Nasal cavity respiratory epithelium epithelial cell of viscerocranial mucosa (primary cell): ENCODE data around the gene ETFB. TPM values are rescaled to one million over a fixed set of nuclear protein-coding genes. Genes with fewer than 3 reads are reported as not detected.

Experiments
- total RNA-seq: library from RNA; depleted of rRNA; stranded (reverse); fragments of >200 nt; gene quantifications from 2 replicates; pipeline ENCODE4 v1.2.3, GENCODE V29; 2014

The ETFB gene
- total RNA-seq: 26.7 and 59.9 TPM in 2 replicates

DNA sequence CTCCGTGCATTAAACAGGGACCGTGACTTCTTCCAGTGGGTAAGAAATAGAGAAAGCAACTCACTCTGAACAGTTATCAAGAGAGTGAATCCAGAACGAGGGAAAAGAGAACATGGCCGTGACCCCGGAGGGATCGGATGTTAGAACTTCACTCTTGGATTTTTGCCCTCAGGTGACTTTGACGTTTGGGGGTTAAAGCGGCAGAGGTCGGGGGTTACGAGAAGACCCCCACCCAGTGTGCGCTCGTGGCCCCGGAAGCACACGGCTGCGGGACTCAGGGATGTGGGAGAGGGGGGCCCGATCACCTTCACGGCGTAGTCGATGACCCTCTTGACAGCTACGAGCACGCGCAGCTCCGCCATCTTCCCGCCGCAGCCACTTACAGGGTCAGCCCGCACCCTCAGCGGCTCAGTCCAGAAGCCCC lies at the start of gene ETFB:
Gene ETFB, minus strand, starts transcription at position 424 of the 424 bp plus-strand sequence. Its CDS starts 62 bp downstream, at position 362.

GRCh38 chr19:51387924-51388389 lies 21.8 kb upstream of the ETFB start, which contains the start of gene LIM2:
TSS of gene LIM2 (minus strand) at chr19:51387974. CDS start at chr19:51387443, 531 bp downstream.

DNA sequence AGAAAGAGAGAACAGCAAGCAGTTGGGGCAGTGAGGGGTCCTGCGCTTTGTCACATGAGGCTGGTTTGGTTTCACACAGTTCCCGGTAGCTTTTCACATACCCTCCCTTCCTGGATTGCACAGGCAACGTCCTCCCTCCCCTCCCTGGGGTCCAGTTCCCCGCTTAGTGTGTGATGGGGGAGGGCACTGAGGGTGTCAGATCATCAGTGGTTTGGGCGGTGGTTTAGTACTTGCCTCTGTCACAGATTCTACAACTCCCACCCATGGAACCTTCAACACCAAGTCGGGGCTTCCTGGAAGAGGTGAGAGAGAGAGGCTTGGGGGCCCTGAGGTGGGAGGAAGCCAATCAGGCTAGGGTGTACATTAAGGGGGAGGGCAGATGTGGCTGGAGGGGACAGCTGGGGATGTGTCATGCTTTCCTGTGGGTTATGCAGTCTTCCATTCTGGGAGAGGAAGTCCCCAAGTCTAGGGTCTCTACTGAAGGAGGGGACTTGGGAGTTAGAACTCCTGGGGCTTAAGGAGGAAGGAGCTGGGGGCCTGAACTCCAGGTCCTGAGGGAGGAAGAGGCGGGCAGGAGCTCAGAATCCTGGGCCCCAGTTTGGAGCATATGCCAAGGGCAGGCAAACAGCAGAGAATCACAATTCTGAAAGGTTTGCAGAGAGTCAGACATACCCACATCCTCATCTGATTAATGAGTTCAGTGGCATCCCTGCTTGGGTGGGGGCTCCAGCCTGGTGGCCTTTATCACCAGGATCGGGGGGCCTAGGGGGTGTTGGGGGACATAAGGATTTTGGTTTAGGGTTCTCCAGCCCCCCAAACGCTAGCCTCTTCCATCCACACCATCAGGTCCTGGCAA lies 6.7 kb upstream of the ETFB start, which contains the start of gene NKG7:
Gene NKG7, minus strand, starts transcription at position 6 of the 856 bp plus-strand sequence. CDS start 119 bp downstream, outside the sequence.

DNA sequence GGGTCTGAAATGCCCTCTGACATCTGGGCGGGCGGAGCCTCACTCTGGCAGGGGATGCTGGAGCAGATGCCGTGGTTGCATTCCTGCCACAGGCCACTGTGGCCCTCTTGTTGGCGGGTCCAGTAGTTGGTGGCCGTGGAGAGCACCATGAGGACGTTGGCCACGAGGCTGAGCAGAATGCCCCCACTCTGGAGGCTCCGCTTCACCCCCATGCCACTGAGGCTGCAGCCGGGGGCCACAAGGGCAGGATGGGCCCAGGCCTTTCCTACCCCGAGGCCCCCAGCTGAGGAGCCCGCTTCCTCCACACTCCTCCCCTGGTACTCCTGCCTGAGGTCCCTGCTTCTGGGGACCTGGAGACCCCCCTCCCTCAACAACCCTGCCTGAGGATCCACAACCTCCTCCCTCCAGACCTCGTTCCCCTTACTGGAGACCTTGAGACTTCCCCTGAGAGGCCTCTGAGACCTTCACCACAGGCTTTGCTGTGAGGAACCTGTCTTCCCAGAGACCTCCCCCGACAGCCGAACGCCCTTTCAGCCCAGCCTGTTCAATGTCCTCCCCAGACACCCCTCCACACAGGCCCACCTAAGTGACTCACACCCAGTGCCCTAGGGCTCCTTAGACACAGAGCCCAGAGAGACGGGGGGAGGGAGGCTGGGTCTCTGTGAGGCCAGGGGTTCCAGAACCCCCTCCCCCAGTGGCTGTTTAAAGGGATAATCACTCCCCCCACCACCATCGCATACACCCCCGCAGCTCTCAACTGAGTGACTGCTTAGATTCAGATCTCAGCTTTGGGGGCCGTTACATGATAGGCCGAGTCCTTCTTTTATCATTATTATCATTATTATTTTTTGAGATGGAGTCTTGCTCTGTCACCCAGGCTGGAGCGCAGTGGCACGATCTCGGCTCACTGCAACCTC lies 2.4 kb upstream of the ETFB start, which contains the start of gene CLDND2:
Gene CLDND2, minus strand, starts transcription at position 638 of the 917 bp plus-strand sequence. Its CDS starts 426 bp downstream, at position 212.

DNA sequence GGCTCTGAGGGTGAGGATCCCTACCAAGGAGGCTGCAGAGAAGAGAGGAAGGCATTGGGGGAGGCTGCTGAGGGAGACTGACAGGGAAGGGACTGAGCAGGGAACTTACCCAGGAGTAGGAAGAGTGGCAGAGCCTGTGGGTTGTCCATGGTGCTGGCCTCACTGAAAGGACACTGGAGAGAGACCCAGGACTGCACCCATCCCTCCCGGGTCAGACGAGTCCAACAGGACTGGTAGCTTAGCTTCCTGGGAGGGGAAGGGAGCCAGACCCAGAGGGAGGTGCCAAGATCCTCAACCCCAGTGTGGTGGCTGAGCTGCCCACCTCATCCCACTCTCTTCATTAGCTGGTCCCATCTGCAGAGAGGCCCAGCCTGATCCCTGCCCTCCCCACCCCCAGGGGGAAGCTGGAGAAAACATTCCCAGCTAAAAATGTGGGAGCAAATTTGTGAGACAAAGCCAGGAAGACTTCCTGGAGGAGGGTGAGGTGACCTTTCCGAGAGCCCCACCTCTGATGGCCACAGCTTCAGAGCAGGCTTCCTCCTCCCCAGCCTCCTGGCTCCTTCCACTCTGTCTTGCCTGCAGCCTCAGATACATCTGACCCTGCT lies 24.1 kb downstream of the ETFB start, which contains the start of gene VSIG10L:
Gene VSIG10L, minus strand, starts transcription at position 164 of the 605 bp plus-strand sequence. Its CDS starts 15 bp downstream, at position 149.

GRCh38 chr19:51311351-51312257 lies 54.6 kb downstream of the ETFB start, which contains the start of gene IGLON5:
TSS of gene IGLON5 (plus strand) at chr19:51311644. CDS start at chr19:51311848, 204 bp downstream.

Other genes with a start within 250 kb of the ETFB start
- not detected in 2 replicates for gene SIGLEC9, start 241.5 kb downstream of the ETFB start, total RNA-seq
- not detected in 2 replicates for gene SIGLEC7, start 224.1 kb downstream of the ETFB start, total RNA-seq
- not detected in 2 replicates for gene CD33, start 141.3 kb downstream of the ETFB start, total RNA-seq
- not detected in 2 replicates for gene SIGLECL1, start 115.3 kb downstream of the ETFB start, total RNA-seq
- not detected in 2 replicates for gene IGLON5, start 54.7 kb downstream of the ETFB start, total RNA-seq
- gene VSIG10L, start 24.2 kb downstream of the ETFB start, total RNA-seq: 0.68 and 1.6 TPM in 2 replicates
- gene CLDND2, start 2.6 kb upstream of the ETFB start, total RNA-seq: not detected in 2 replicates
- gene NKG7, start 6.3 kb upstream of the ETFB start, total RNA-seq: not detected in 2 replicates
- not detected in 2 replicates for gene LIM2, start 21.6 kb upstream of the ETFB start, total RNA-seq
- gene C19orf84, start 24.2 kb upstream of the ETFB start, total RNA-seq: not detected in 2 replicates
- gene SIGLEC10, start 51.3 kb upstream of the ETFB start, total RNA-seq: not detected in 2 replicates
- not detected in 2 replicates for gene SIGLEC8, start 92.1 kb upstream of the ETFB start, total RNA-seq
- not detected in 2 replicates for gene CEACAM18, start 112.2 kb upstream of the ETFB start, total RNA-seq
- not detected in 2 replicates for gene SIGLEC12, start 135.4 kb upstream of the ETFB start, total RNA-seq
- gene SIGLEC6, start 165.3 kb upstream of the ETFB start, total RNA-seq: not detected in 2 replicates
- 1.4 and 3.2 TPM in 2 replicates for gene ZNF175, start 204.9 kb upstream of the ETFB start, total RNA-seq